ENCODE measurements around the gene SHLD2. TPM values are rescaled to one million over a fixed set of nuclear protein-coding genes. Genes with fewer than 3 reads are reported as not detected.

The SHLD2 gene
- total and polyA plus RNA-seq, 2 of the 13 experiments (the other 11 are each of a cell fraction or from before 2014, with no cell fraction given): 25.7 to 53.7 TPM

DNA sequence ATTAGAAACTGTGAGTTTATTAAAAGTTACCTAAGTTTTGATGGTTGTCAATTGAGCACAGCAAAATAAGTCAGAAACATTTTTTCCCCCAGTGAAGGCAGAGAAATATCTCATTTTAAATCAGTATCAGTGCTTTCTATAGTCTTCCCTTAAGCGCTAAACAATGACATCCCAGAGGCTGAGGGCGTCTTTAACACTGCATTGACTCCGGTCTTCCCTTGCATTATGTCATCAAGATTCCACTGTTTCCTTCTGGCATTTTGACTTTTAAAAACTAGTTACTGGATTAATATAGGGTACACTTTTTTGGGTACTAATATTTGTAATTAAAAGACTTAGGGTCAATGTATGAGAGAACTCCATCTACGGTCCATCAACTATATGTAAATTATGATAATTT lies 4.2 kb upstream of the SHLD2 start:
- no TSS peak for BruUV-seq (replicated peaks)
- in situ Hi-C loops (cut with HindIII; ENCODE audit: extremely low pct_ligation_motif_present, low pct_unique_long_range_greater_than_20kb): no loop called here
- ATAC-seq (no peak), DNase-seq (ENCODE audit: low spot score) (no peak), FAIRE-seq (no peak)
- WGBS (ENCODE audit: low lambda C conversion rate): 38% methylated on average over 4 of the region's 4 CpGs
- ChIA-PET POLR2A (no interaction called here), CTCF (ENCODE audit: low intra/inter-chr PET ratio, low total read pairs) (no interaction called here)
- Histone ChIP-seq H3K4me2 (ENCODE audit: low read depth, low read length) (peak overlapping the region; percentile 84), H3K79me2 (ENCODE audit: insufficient read depth, low read length) (peaks cover 88% of the 10 kb centered on the region), H4K20me1 (ENCODE audit: insufficient read depth, low read length) (peaks cover 59% of the 10 kb centered on the region), H3K27me3 (ENCODE audit: control insufficient read depth in 1 of 2, insufficient read depth in 2 of 2, low read length in 2 of 2) (no peaks in the 10 kb centered on the region; a peak in 1 of 5 replicates), H3K27ac (ENCODE audit: extremely low read length, insufficient read depth, low read length) (peak overlapping the region; percentile 2), H3K4me3 (replicated peaks in 1 of 3; ENCODE audit: insufficient read depth in 1 of 3, low read depth in 2 of 3, low read length in 3 of 3) (peak overlapping the region; percentile 78 to 91 (median 90); a peak in 5 of 6 replicates), H3K36me3 (replicated peaks in 1 of 2; ENCODE audit: control insufficient read depth in 1 of 2, insufficient read depth in 2 of 2, low read length in 2 of 2) (peaks cover 2 to 27% of the 10 kb centered on the region in 2 experiments), H3K4me1 (ENCODE audit: insufficient read depth, low read length) (peaks cover 56% of the 10 kb centered on the region), H3K9me3 (ENCODE audit: low read length) (no peaks in the 10 kb centered on the region), H2AFZ (ENCODE audit: low read length) (no peak overlapping the region), H3K9ac (ENCODE audit: insufficient read depth, low read depth, low read length) (peak overlapping the region; percentile 83)
- no peak for TF ChIP-seq ZNF674 (CRISPR knock-in tag; IDR thresholded peaks at IDR 0.05; ENCODE audit: low read depth)
- no peak for TF ChIP-seq ZSCAN20 (CRISPR knock-in tag; IDR thresholded peaks at IDR 0.05; ENCODE audit: borderline replicate concordance)
- no peak for TF ChIP-seq HMG20A (CRISPR knock-in tag; IDR thresholded peaks at IDR 0.05; ENCODE audit: borderline replicate concordance)
- TF ChIP-seq, protein P1, sequence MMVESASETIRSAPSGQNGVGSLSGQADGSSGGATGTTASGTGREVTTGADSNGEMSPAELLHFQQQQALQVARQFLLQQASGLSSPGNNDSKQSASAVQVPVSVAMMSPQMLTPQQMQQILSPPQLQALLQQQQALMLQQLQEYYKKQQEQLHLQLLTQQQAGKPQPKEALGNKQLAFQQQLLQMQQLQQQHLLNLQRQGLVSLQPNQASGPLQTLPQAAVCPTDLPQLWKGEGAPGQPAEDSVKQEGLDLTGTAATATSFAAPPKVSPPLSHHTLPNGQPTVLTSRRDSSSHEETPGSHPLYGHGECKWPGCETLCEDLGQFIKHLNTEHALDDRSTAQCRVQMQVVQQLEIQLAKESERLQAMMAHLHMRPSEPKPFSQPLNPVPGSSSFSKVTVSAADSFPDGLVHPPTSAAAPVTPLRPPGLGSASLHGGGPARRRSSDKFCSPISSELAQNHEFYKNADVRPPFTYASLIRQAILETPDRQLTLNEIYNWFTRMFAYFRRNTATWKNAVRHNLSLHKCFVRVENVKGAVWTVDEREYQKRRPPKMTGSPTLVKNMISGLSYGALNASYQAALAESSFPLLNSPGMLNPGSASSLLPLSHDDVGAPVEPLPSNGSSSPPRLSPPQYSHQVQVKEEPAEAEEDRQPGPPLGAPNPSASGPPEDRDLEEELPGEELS (CRISPR knock-in tag; IDR thresholded peaks at IDR 0.05): no peak
- no peak for TF ChIP-seq BORCS8-MEF2B (CRISPR knock-in tag; IDR thresholded peaks at IDR 0.05)
- intact Hi-C loops (cut with micrococcal nuclease; ENCODE audit: unreplicated experiment): no loop called here

- BruUV-seq (replicated peaks): no TSS peak
- 0% methylated on average over 7 of the region's 7 CpGs for WGBS (ENCODE audit: low lambda C conversion rate)
- ATAC-seq (no peak), FAIRE-seq (no peak), DNase-seq (ENCODE audit: low spot score) (no peak)
- intact Hi-C loops (cut with micrococcal nuclease; ENCODE audit: unreplicated experiment): no loop called here
- peaks cover 2 to 23% of the 10 kb centered on the region in 2 experiments for H3K36me3 ChIP-seq (replicated peaks in 1 of 2; ENCODE audit: control insufficient read depth in 1 of 2, insufficient read depth in 2 of 2, low read length in 2 of 2)
- H4K20me1 ChIP-seq (ENCODE audit: insufficient read depth, low read length): peaks cover 47% of the 10 kb centered on the region
- H3K9me3 ChIP-seq (ENCODE audit: low read length): no peaks in the 10 kb centered on the region
- POLR2A ChIA-PET: interaction anchor here (0.5 to 1.9 kb wide), 5 partner anchors 8 to 32 kb away, joined by 3 to 14 read pairs (median 3); no protein-coding TSS in a partner anchor
- H3K27ac ChIP-seq (ENCODE audit: extremely low read length, insufficient read depth, low read length): peak overlapping the region; percentile 81
- H3K79me2 ChIP-seq (ENCODE audit: insufficient read depth, low read length): peaks cover 90% of the 10 kb centered on the region
- in situ Hi-C loops (cut with HindIII; ENCODE audit: extremely low pct_ligation_motif_present, low pct_unique_long_range_greater_than_20kb): no loop called here
- peak overlapping the region; percentile 84 for H3K4me2 ChIP-seq (ENCODE audit: low read depth, low read length)
- H3K27me3 ChIP-seq (ENCODE audit: control insufficient read depth in 1 of 2, insufficient read depth in 2 of 2, low read length in 2 of 2): no peaks in the 10 kb centered on the region; a peak in 1 of 5 replicates
- H3K9ac ChIP-seq (ENCODE audit: insufficient read depth, low read depth, low read length): peak overlapping the region; percentile 83
- H2AFZ ChIP-seq (ENCODE audit: low read length): no peak overlapping the region
- CTCF ChIA-PET (ENCODE audit: low intra/inter-chr PET ratio, low total read pairs): no interaction called here
- H3K4me1 ChIP-seq (ENCODE audit: insufficient read depth, low read length): peaks cover 53% of the 10 kb centered on the region
- H3K4me3 ChIP-seq (replicated peaks in 1 of 3; ENCODE audit: insufficient read depth in 1 of 3, low read depth in 2 of 3, low read length in 3 of 3): peak overlapping the region; percentile 78 to 91 (median 90)
- TF ChIP-seq ZNF839 (CRISPR knock-in tag; IDR thresholded peaks at IDR 0.05; ENCODE audit: borderline replicate concordance) (no peak), IRF1 (CRISPR knock-in tag; IDR thresholded peaks at IDR 0.05; ENCODE audit: low read depth) (no peak), MED13 (CRISPR knock-in tag; IDR thresholded peaks at IDR 0.05) (no peak), ZKSCAN8 (CRISPR knock-in tag; IDR thresholded peaks at IDR 0.05; ENCODE audit: borderline replicate concordance) (peak; percentile 2; the same call in 1 of the 2 replicates), MTF2 (CRISPR knock-in tag; IDR thresholded peaks at IDR 0.05; ENCODE audit: borderline replicate concordance) (no peak), ZNF770 (CRISPR knock-in tag; IDR thresholded peaks at IDR 0.05) (no peak), HNF4A (CRISPR knock-in tag; IDR thresholded peaks at IDR 0.05) (no peak), EP300 (IDR thresholded peaks at IDR 0.05; ENCODE audit: low read depth in 2 of 2, low read length in 2 of 2) (no peak), EP300 (CRISPR knock-in tag; IDR thresholded peaks at IDR 0.05; ENCODE audit: borderline replicate concordance) (0 out of 2 replicates have a peak, but pooled peaks have one; percentile 44)
These were observed 2.6 kb upstream of the SHLD2 start for GRCh38 chr10:87092376-87092860.
